GM12878 (cell line): ENCODE measurements around the gene SHMT2. TPM values are rescaled to one million over a fixed set of nuclear protein-coding genes. Genes with fewer than 3 reads are reported as not detected.

Source experiments
- CBX3 ChIP-seq: fragments of 200-600 bp; sonication (generic); IDR thresholded peaks from 2 replicates; pipeline ENCODE4 v1.6.1; 2016; ENCODE audit warnings: low read depth, borderline replicate concordance
- CEBPZ ChIP-seq: fragments of 150-350 bp; IDR thresholded peaks from 2 replicates; pipeline ENCODE4 v1.6.1; 2016; ENCODE audit warnings: low read depth, low read length
- IRF5 ChIP-seq: fragments of 450-650 bp; IDR thresholded peaks from 2 replicates; pipeline ENCODE4 v1.6.1; 2017; ENCODE audit warnings: borderline replicate concordance
- JUNB ChIP-seq: IDR thresholded peaks from 2 replicates; pipeline ENCODE4 v1.6.1; 2016; ENCODE audit warnings: antibody characterized with exemption, mild to moderate bottlenecking
- MXI1 ChIP-seq: fragments of 150-350 bp; IDR thresholded peaks from 2 replicates; pipeline ENCODE4 v1.6.1; 2011; ENCODE audit warnings: low read depth, mild to moderate bottlenecking, inconsistent platforms, low read length, improper control_type of control experiment
- SMC3 ChIP-seq: IDR thresholded peaks from 2 replicates; pipeline ENCODE4 v1.6.1; 2011; ENCODE audit warnings: low read length, improper control_type of control experiment, borderline replicate concordance
- TCF3 ChIP-seq: IDR thresholded peaks from 2 replicates; pipeline ENCODE4 v1.6.1; 2012; ENCODE audit warnings: low read depth, mild to moderate bottlenecking, low read length, borderline replicate concordance; ENCODE audit not compliant: insufficient read depth
- polyA plus RNA-seq, 11 experiments: library from polyadenylated mRNA; depleted of rRNA in 4 of 11; unstranded in 6 of 11; stranded (reverse) in 5 of 11; fragments of >200 nt; fragmentation: Nextera tagmentation in 4 of 11; fragmentation: Illumina TruSeq in 1 of 11; extraction: Ambion mirVana in 4 of 11; extraction: Trizol in 1 of 11; gene quantifications; 1 replicate in 1 of 11; 2 replicates in 10 of 11; pipeline versions ENCODE4 v1.2.1 to v1.2.3, GENCODE V29; 2011 to 2016; ENCODE audit warnings: inconsistent platforms in 2 of 11, missing spikeins in 2 of 11, low read depth in 1 of 11
- total RNA-seq, 4 experiments: library from RNA; depleted of rRNA in 3 of 4; stranded (reverse); fragments of >200 nt in 3 of 4; fragmentation: Illumina TruSeq in 1 of 4; extraction: Trizol in 1 of 4; gene quantifications; 2 replicates each; pipeline versions ENCODE4 v1.2.1 to v1.2.3, GENCODE V29; 2013 to 2021

Gene SHMT2
- total and polyA plus RNA-seq, 10 of the 15 experiments (the other 5 are each of a cell fraction or from before 2014, with no cell fraction given), result 57.0 to 292 (median 186) TPM

DNA sequence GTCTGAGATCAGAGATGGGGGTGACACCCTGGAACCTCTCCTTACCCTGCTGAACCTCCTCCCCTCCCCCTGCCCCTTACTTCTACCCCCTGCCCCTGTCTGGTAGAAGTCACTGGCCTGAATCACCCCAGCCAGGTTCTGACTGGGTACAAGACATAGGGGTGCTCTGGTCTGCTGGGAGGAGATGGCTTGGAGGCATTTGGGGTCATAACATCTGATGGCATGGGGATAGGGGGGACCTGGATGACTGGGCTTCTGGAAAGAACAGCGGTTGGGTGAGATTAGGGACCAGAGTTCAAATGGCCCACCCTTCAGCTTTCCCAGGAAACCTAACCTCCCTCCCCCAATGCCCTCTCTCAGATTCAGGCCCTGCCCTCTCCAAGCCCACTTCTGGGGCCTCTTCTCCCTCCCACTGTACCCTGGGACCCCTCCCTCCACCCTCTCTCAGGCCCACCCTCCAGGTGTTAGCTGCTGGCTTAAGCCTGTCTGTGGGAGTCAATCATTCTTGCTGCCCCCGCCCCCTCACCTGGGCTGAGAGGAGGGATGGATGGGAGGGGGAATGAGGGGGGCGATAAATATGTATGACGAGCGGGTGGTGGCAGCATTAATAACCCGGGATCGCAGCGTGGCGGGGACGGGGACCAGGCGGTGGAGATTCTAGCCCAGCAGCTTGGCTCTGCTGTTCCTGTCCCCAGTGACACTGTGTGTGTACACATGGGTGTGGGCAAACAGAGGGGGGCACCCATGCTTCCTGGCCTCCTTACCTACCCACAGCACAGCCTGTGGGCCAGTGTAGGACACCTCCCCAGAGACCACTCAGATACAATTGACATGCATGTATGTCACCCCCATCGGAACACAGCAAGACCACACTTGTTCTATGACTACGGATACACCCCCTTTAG, 7.0 kb upstream of the SHMT2 start (continued):
- TF ChIP-seq IRF5 (no peak), MXI1 (no peak), SMC3 (no peak), CBX3 (no peak), JUNB (no peak), CEBPZ (no peak), TCF3 (no peak)
